ENCODE results near the gene GPRIN1. TPM values are rescaled to one million over a fixed set of nuclear protein-coding genes. Genes with fewer than 3 reads are reported as not detected.

GPRIN1 gene
- total and polyA plus RNA-seq, 4 donors = 0.23 to 0.50 (median 0.30) TPM; not detected in 1

- Histone ChIP-seq H3K4me3 (ENCODE audit: low read depth in 1 of 3, low read length in 3 of 3) (no peak overlapping the region), H3K9ac (ENCODE audit: low read depth in 1 of 2, low read length in 2 of 2) (no peak overlapping the region), H3K36me3 (ENCODE audit: control insufficient read depth in 4 of 4, insufficient read depth in 3 of 4, low read depth in 1 of 4, low read length in 3 of 4) (no peaks in the 10 kb centered on the region), H3K27ac (ENCODE audit: low read depth in 1 of 2, low read length in 2 of 2) (no peak overlapping the region), H3K9me3 (ENCODE audit: control insufficient read depth in 4 of 4, low read length in 3 of 4) (no peaks in the 10 kb centered on the region), H3K27me3 (ENCODE audit: control insufficient read depth in 4 of 4, insufficient read depth in 4 of 4, low read length in 3 of 4) (no peaks in the 10 kb centered on the region), H3K4me1 (ENCODE audit: control insufficient read depth in 4 of 4, insufficient read depth in 4 of 4, low read length in 3 of 4) (peaks cover 0 to 9% (median 4%) of the 10 kb centered on the region in 4 donors)
- DNase-seq (ENCODE audit: low spot score) = peak; percentile 74
- TF ChIP-seq REST (IDR thresholded peaks at IDR 0.05) (peak; percentile 99), ZBTB33 (IDR thresholded peaks at IDR 0.05) (no peak), FOXA1 (IDR thresholded peaks at IDR 0.05) (no peak), GABPA (IDR thresholded peaks at IDR 0.05 in 1 of 2, conservative IDR thresholded peaks at IDR 0.05 in 1 of 2) (peak in 1 of 2 donors; percentile 20), CTCF (IDR thresholded peaks at IDR 0.05; ENCODE audit: low read depth, low read length, missing input control) (no peak), JUND (IDR thresholded peaks at IDR 0.05) (no peak)
- 15% methylated on average over 10 of the region's 10 CpGs for WGBS
Observed at GRCh38 chr5:176611435-176611834, 1.5 kb upstream of the GPRIN1 start.

- no peak overlapping the region for H3K9ac ChIP-seq (ENCODE audit: low read depth in 1 of 2, low read length in 2 of 2)
- H3K27ac ChIP-seq (ENCODE audit: low read depth in 1 of 2, low read length in 2 of 2) = no peak overlapping the region
- no peaks in the 10 kb centered on the region for H3K9me3 ChIP-seq (ENCODE audit: control insufficient read depth in 4 of 4, low read length in 3 of 4)
- no peaks in the 10 kb centered on the region for H3K36me3 ChIP-seq (ENCODE audit: control insufficient read depth in 4 of 4, insufficient read depth in 3 of 4, low read depth in 1 of 4, low read length in 3 of 4)
- 4% methylated on average over 31 of the region's 31 CpGs for WGBS
- TF ChIP-seq EGR1 (IDR thresholded peaks at IDR 0.05; ENCODE audit: low read depth in 2 of 2) (no peak), HNF4A (conservative IDR thresholded peaks at IDR 0.05) (no peak)
- no peaks in the 10 kb centered on the region for H3K27me3 ChIP-seq (ENCODE audit: control insufficient read depth in 4 of 4, insufficient read depth in 4 of 4, low read length in 3 of 4)
- peak overlapping the region in 2 of 3 donors; percentile 47 to 71 for H3K4me3 ChIP-seq (ENCODE audit: low read depth in 1 of 3, low read length in 3 of 3)
- peaks cover 0 to 9% (median 4%) of the 10 kb centered on the region in 4 donors for H3K4me1 ChIP-seq (ENCODE audit: control insufficient read depth in 4 of 4, insufficient read depth in 4 of 4, low read length in 3 of 4)
- DNase-seq (ENCODE audit: low spot score) = no peak
Observed at GRCh38 chr5:176610435-176610773, 448 bp upstream of the GPRIN1 start.

Data from liver (tissue), 9 donors.